MM.1S (cell line): ENCODE results near the gene PDE1A.

Source experiments
- DNase-seq: peaks from one replicate; pipeline ENCODE4 v3.0.0-alpha.2; 2015
- H2AFZ ChIP-seq: fragments of 300-600 bp; sonication (generic); 2 replicates; pipeline ENCODE4 v1.6.0; 2016; ENCODE audit warnings: antibody characterized with exemption, low read length
- H3F3A ChIP-seq: fragments of 300-600 bp; sonication (generic); 2 replicates; pipeline ENCODE4 v1.6.1; 2016; ENCODE audit warnings: mild to moderate bottlenecking, antibody characterized with exemption, low read length, moderate library complexity, mixed read lengths; ENCODE audit not compliant: insufficient read depth
- H3K27ac ChIP-seq: fragments of 300-600 bp; sonication (generic); 2 replicates; pipeline ENCODE4 v1.5.1; 2016; ENCODE audit warnings: mild to moderate bottlenecking, low read length
- H3K27me3 ChIP-seq: fragments of 300-600 bp; sonication (generic); replicated peaks from 2 replicates; pipeline ENCODE4 v1.6.0; 2016; ENCODE audit warnings: low read length; ENCODE audit not compliant: insufficient read depth
- H3K36me3 ChIP-seq: fragments of 300-600 bp; sonication (generic); replicated peaks from 2 replicates; pipeline ENCODE4 v1.6.1; 2016; ENCODE audit warnings: mild to moderate bottlenecking, low read length, mixed read lengths; ENCODE audit not compliant: insufficient read depth
- H3K4me1 ChIP-seq: fragments of 300-600 bp; sonication (generic); 2 replicates; pipeline ENCODE4 v1.6.1; 2016; ENCODE audit warnings: low read length, mixed read lengths
- H3K4me2 ChIP-seq: fragments of 300-600 bp; sonication (generic); 2 replicates; pipeline ENCODE4 v1.6.0; 2016; ENCODE audit warnings: low read depth, low read length
- H3K4me3 ChIP-seq: fragments of 300-600 bp; sonication (generic); 2 replicates; pipeline ENCODE4 v1.5.1; 2016; ENCODE audit warnings: low read length, mixed read lengths
- H3K79me2 ChIP-seq: fragments of 300-600 bp; sonication (generic); 2 replicates; pipeline ENCODE4 v1.6.1; 2016; ENCODE audit warnings: mixed run types, low read length, mixed read lengths
- H3K9ac ChIP-seq: fragments of 300-600 bp; sonication (generic); 2 replicates; pipeline ENCODE4 v1.6.1; 2016; ENCODE audit warnings: low read length, mixed read lengths
- H3K9me2 ChIP-seq: fragments of 300-600 bp; sonication (generic); replicated peaks from 2 replicates; pipeline ENCODE4 v1.6.1; 2016; ENCODE audit warnings: mild to moderate bottlenecking, low read length, mixed read lengths; ENCODE audit not compliant: insufficient read depth
- H3K9me3 ChIP-seq: fragments of 300-600 bp; sonication (generic); replicated peaks from 2 replicates; pipeline ENCODE4 v1.6.1; 2016; ENCODE audit warnings: mild to moderate bottlenecking, low read length, mixed read lengths; ENCODE audit not compliant: insufficient read depth
- H4K20me1 ChIP-seq: fragments of 300-600 bp; sonication (generic); 2 replicates; pipeline ENCODE4 v1.6.1; 2016; ENCODE audit warnings: mild to moderate bottlenecking, low read length, moderate library complexity, mixed read lengths; ENCODE audit not compliant: insufficient read depth
- CTCF ChIP-seq: fragments of 300-600 bp; sonication (generic); IDR thresholded peaks from 2 replicates; pipeline ENCODE4 v1.5.1; 2016; ENCODE audit warnings: antibody characterized with exemption, low read length, mixed read lengths
- EZH2 ChIP-seq: fragments of 300-600 bp; sonication (generic); optimal IDR thresholded peaks from 2 replicates; pipeline ENCODE3; 2017; ENCODE audit warnings: low read depth, mild to moderate bottlenecking, antibody characterized with exemption, low read length, mixed read lengths
- EZH2phosphoT487 ChIP-seq: fragments of 300-600 bp; sonication (generic); IDR thresholded peaks from 2 replicates; pipeline ENCODE4 v1.6.1; 2018; ENCODE audit warnings: antibody characterized with exemption, low read length

PDE1A gene

GRCh38 chr2:182410120-182410519, 16.7 kb downstream of the PDE1A start:
- Histone ChIP-seq H3K4me1 (no peaks in the 10 kb centered on the region), H3K4me3 (no peak overlapping the region), H2AFZ (no peak overlapping the region), H3K9me3 (no peaks in the 10 kb centered on the region), H3K27me3 (no peaks in the 10 kb centered on the region), H3K27ac (no peak overlapping the region), H3K4me2 (no peak overlapping the region), H4K20me1 (no peaks in the 10 kb centered on the region), H3K9me2 (no peaks in the 10 kb centered on the region), H3K36me3 (no peaks in the 10 kb centered on the region), H3K9ac (no peak overlapping the region), H3K79me2 (no peaks in the 10 kb centered on the region), H3F3A (no peaks in the 10 kb centered on the region)
- DNase-seq, result no peak
- TF ChIP-seq EZH2 (no peak), EZH2phosphoT487 (no peak), CTCF (no peak)

GRCh38 chr2:182406221-182406620, 20.6 kb downstream of the PDE1A start:
- TF ChIP-seq EZH2phosphoT487 (no peak), EZH2 (no peak), CTCF (no peak)
- Histone ChIP-seq H3K79me2 (no peaks in the 10 kb centered on the region), H3K27me3 (no peaks in the 10 kb centered on the region), H3K4me2 (no peak overlapping the region), H3K9ac (no peak overlapping the region), H3K4me1 (no peaks in the 10 kb centered on the region), H3K9me3 (no peaks in the 10 kb centered on the region), H4K20me1 (no peaks in the 10 kb centered on the region), H3F3A (no peaks in the 10 kb centered on the region), H2AFZ (no peak overlapping the region), H3K36me3 (no peaks in the 10 kb centered on the region), H3K9me2 (no peaks in the 10 kb centered on the region), H3K27ac (no peak overlapping the region), H3K4me3 (no peak overlapping the region)
- DNase-seq, result no peak

GRCh38 chr2:182404975-182405561, 21.8 kb downstream of the PDE1A start:
- H3F3A ChIP-seq, result no peaks in the 10 kb centered on the region
- H2AFZ ChIP-seq, result no peak overlapping the region
- no peaks in the 10 kb centered on the region for H3K9me2 ChIP-seq
- H3K4me3 ChIP-seq, result no peak overlapping the region
- no peaks in the 10 kb centered on the region for H3K27me3 ChIP-seq
- no peaks in the 10 kb centered on the region for H3K4me1 ChIP-seq
- no peak for DNase-seq
- H4K20me1 ChIP-seq, result no peaks in the 10 kb centered on the region
- no peaks in the 10 kb centered on the region for H3K36me3 ChIP-seq
- H3K9me3 ChIP-seq, result no peaks in the 10 kb centered on the region
- H3K27ac ChIP-seq, result no peak overlapping the region
- H3K4me2 ChIP-seq, result no peak overlapping the region
- H3K79me2 ChIP-seq, result no peaks in the 10 kb centered on the region
- TF ChIP-seq EZH2phosphoT487 (no peak), CTCF (no peak), EZH2 (no peak)
- H3K9ac ChIP-seq, result no peak overlapping the region
